Neural progenitor cell (in vitro differentiated cells): ENCODE data around the gene VMP1. TPM values are rescaled to one million over a fixed set of nuclear protein-coding genes. Genes with fewer than 3 reads are reported as not detected.

Experiments
- DNase-seq: peaks from one replicate; pipeline ENCODE4 v3.0.0-alpha.2; 2016; ENCODE audit warnings: low spot score
- H2AFZ ChIP-seq: fragments of 200-600 bp; sonication (generic); replicated peaks from 2 replicates; pipeline ENCODE4 v1.6.1; 2016; ENCODE audit warnings: antibody characterized with exemption
- H3F3A ChIP-seq: fragments of 200-600 bp; sonication (generic); 2 replicates; pipeline ENCODE4 v1.6.1; 2016; ENCODE audit warnings: antibody characterized with exemption, low read depth
- H3K27ac ChIP-seq: fragments of 200-600 bp; sonication (generic); 2 replicates; pipeline ENCODE4 v1.5.1; 2016; ENCODE audit warnings: mild to moderate bottlenecking
- H3K27me3 ChIP-seq: fragments of 200-600 bp; sonication (generic); 2 replicates; pipeline ENCODE4 v1.6.1; 2016; ENCODE audit warnings: mild to moderate bottlenecking, moderate library complexity
- H3K36me3 ChIP-seq: fragments of 200-600 bp; sonication (generic); 2 replicates; pipeline ENCODE4 v1.5.1; 2016
- H3K4me1 ChIP-seq: fragments of 200-600 bp; sonication (generic); 2 replicates; pipeline ENCODE4 v1.6.1; 2016; ENCODE audit warnings: mixed run types
- H3K4me2 ChIP-seq: fragments of 200-600 bp; sonication (generic); 2 replicates; pipeline ENCODE4 v1.6.1; 2016
- H3K4me3 ChIP-seq: fragments of 200-600 bp; sonication (generic); 2 replicates; pipeline ENCODE4 v1.5.1; 2016
- H3K79me2 ChIP-seq: fragments of 200-600 bp; sonication (generic); 2 replicates; pipeline ENCODE4 v1.6.1; 2016; ENCODE audit warnings: low read depth
- H3K9ac ChIP-seq: fragments of 200-600 bp; sonication (generic); 2 replicates; pipeline ENCODE4 v1.6.1; 2016
- H3K9me3 ChIP-seq: fragments of 200-600 bp; sonication (generic); 2 replicates; pipeline ENCODE4 v1.5.1; 2016; ENCODE audit warnings: low read depth
- H4K20me1 ChIP-seq: fragments of 200-600 bp; sonication (generic); 2 replicates; pipeline ENCODE4 v1.6.1; 2016; ENCODE audit warnings: low read depth
- H3K27ac Mint-ChIP-seq: 3 replicates; pipeline ENCODE4 v1.8.0; 2021; ENCODE audit warnings: mixed read lengths
- H3K27me3 Mint-ChIP-seq: 2 replicates; pipeline ENCODE4 v1.8.0; 2022; ENCODE audit warnings: low read depth, mild to moderate bottlenecking, inconsistent platforms, moderate library complexity, mixed read lengths; ENCODE audit not compliant: insufficient read depth
- H3K36me3 Mint-ChIP-seq: 3 replicates; pipeline ENCODE4 v1.8.0; 2021; ENCODE audit warnings: mixed read lengths
- H3K4me1 Mint-ChIP-seq: 3 replicates; pipeline ENCODE4 v1.8.0; 2021; ENCODE audit warnings: mixed read lengths
- H3K4me3 Mint-ChIP-seq: 3 replicates; pipeline ENCODE4 v1.8.0; 2021; ENCODE audit warnings: mild to moderate bottlenecking, moderate library complexity, mixed read lengths
- H3K9me3 Mint-ChIP-seq: 3 replicates; pipeline ENCODE4 v1.8.0; 2020; ENCODE audit warnings: mixed read lengths
- EZH2 ChIP-seq: fragments of 200-600 bp; sonication (generic); IDR thresholded peaks from 2 replicates; pipeline ENCODE4 v1.6.1; 2017; ENCODE audit warnings: antibody characterized with exemption, mild to moderate bottlenecking, moderate library complexity
- EZH2phosphoT487 ChIP-seq: fragments of 200-600 bp; sonication (generic); IDR thresholded peaks from 2 replicates; pipeline ENCODE4 v1.6.1; 2017; ENCODE audit warnings: antibody characterized with exemption
- total RNA-seq: library from RNA; depleted of rRNA; stranded (reverse); fragments of >200 nt; gene quantifications from 2 replicates; pipeline ENCODE4 v1.2.3, GENCODE V29; 2015; ENCODE audit warnings: low replicate concordance
- TF ChIP-seq, protein P1 (sequence below): fragments of 200-600 bp; sonication (generic); IDR thresholded peaks from 2 replicates; pipeline ENCODE4 v1.5.1; 2017; ENCODE audit warnings: antibody characterized with exemption, mild to moderate bottlenecking

Gene VMP1
- total RNA-seq, 1 donor from 2014 or later, result 62.1 TPM

DNA sequence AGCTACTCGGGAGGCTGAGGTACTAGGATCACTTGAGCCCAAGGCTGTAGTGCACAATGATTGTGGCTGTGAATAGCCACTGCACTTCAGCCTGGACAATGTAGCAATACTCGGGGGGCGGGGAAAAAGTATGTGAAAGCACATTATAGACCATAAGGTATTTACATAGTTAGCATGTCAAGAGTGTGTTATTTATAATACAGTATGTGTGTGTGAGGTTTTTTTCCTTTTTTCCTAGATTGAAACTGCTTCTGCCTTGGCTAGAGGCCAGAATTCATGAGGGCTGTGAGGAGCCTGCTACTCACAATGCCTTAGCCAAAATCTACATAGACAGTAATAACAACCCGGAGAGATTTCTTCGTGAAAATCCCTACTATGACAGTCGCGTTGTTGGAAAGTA lies 30.7 kb upstream of the VMP1 start:
- no peak for DNase-seq
- Mint-ChIP-seq H3K36me3 (peaks cover 17% of the 10 kb centered on the region), H3K9me3 (no peaks in the 10 kb centered on the region), H3K4me1 (no peaks in the 10 kb centered on the region), H3K4me3 (no peak overlapping the region), H3K27ac (no peak overlapping the region), H3K27me3 (no peaks in the 10 kb centered on the region)
- TF ChIP-seq EZH2phosphoT487, result no peak
- TF ChIP-seq EZH2, result no peak
- TF ChIP-seq, protein P1, sequence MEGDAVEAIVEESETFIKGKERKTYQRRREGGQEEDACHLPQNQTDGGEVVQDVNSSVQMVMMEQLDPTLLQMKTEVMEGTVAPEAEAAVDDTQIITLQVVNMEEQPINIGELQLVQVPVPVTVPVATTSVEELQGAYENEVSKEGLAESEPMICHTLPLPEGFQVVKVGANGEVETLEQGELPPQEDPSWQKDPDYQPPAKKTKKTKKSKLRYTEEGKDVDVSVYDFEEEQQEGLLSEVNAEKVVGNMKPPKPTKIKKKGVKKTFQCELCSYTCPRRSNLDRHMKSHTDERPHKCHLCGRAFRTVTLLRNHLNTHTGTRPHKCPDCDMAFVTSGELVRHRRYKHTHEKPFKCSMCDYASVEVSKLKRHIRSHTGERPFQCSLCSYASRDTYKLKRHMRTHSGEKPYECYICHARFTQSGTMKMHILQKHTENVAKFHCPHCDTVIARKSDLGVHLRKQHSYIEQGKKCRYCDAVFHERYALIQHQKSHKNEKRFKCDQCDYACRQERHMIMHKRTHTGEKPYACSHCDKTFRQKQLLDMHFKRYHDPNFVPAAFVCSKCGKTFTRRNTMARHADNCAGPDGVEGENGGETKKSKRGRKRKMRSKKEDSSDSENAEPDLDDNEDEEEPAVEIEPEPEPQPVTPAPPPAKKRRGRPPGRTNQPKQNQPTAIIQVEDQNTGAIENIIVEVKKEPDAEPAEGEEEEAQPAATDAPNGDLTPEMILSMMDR, result no peak
- Histone ChIP-seq H3K9me3 (no peaks in the 10 kb centered on the region), H3K4me1 (no peaks in the 10 kb centered on the region), H4K20me1 (no peaks in the 10 kb centered on the region), H3F3A (peaks cover 14% of the 10 kb centered on the region), H3K4me2 (no peak overlapping the region), H3K9ac (no peak overlapping the region), H3K4me3 (no peak overlapping the region), H3K36me3 (peaks cover 18% of the 10 kb centered on the region), H3K27ac (no peak overlapping the region), H2AFZ (no peak overlapping the region), H3K27me3 (no peaks in the 10 kb centered on the region), H3K79me2 (no peaks in the 10 kb centered on the region)

DNA sequence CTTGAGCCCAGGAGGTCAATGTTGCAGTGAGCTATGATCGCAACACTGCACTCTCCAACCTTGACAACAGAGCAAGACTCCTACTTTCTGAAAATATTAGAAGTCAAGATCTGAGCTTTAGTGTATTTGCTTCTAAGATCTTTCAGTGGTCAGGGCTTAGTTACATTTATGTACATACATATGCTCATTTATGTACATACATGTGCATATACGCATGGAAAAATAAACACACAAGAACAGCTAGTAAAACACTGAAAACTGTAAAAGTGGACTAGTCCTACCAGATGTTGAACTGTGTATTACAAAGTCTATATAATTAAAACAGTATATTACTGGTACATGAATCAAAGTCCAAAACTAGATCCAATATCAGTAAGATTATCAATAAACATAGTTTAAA lies 28.5 kb upstream of the VMP1 start:
- Mint-ChIP-seq H3K27ac (no peak overlapping the region), H3K4me3 (no peak overlapping the region), H3K4me1 (no peaks in the 10 kb centered on the region), H3K36me3 (peaks cover 30% of the 10 kb centered on the region), H3K27me3 (no peaks in the 10 kb centered on the region), H3K9me3 (no peaks in the 10 kb centered on the region)
- peaks cover 14% of the 10 kb centered on the region for H3F3A ChIP-seq
- TF ChIP-seq, protein P1, result no peak
- no peak for TF ChIP-seq EZH2
- no peak for TF ChIP-seq EZH2phosphoT487
- H4K20me1 ChIP-seq, result no peaks in the 10 kb centered on the region
- H3K9me3 ChIP-seq, result no peaks in the 10 kb centered on the region
- H3K36me3 ChIP-seq, result peaks cover 21% of the 10 kb centered on the region
- no peak overlapping the region for H3K27ac ChIP-seq
- H3K4me1 ChIP-seq, result no peaks in the 10 kb centered on the region
- no peak overlapping the region for H3K4me2 ChIP-seq
- no peaks in the 10 kb centered on the region for H3K79me2 ChIP-seq
- H3K9ac ChIP-seq, result no peak overlapping the region
- DNase-seq, result no peak
- H3K27me3 ChIP-seq, result no peaks in the 10 kb centered on the region
- H2AFZ ChIP-seq, result no peak overlapping the region
- no peak overlapping the region for H3K4me3 ChIP-seq

DNA sequence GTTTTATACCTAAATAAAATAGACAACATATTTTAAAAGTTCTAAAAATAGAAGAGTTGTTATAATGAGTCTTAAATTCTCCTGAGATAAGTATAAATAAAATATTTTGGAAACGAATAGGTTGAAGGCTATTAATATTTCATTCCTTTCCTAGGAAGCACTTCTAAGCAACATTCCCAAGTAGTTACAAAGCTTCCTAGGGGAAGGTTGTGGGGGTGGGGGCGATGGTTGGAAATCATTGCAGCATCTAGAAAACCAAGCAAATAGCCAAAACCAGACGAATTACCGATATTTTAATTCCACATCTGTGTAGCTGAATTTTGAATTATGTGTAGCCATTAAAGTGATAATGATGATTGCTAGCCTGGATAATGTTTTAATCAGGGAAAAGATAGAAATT lies 27.1 kb upstream of the VMP1 start:
- TF ChIP-seq, protein P1, result no peak
- no peak for TF ChIP-seq EZH2phosphoT487
- no peak for TF ChIP-seq EZH2
- Histone ChIP-seq H4K20me1 (no peaks in the 10 kb centered on the region), H3K36me3 (peaks cover 16% of the 10 kb centered on the region)

DNA sequence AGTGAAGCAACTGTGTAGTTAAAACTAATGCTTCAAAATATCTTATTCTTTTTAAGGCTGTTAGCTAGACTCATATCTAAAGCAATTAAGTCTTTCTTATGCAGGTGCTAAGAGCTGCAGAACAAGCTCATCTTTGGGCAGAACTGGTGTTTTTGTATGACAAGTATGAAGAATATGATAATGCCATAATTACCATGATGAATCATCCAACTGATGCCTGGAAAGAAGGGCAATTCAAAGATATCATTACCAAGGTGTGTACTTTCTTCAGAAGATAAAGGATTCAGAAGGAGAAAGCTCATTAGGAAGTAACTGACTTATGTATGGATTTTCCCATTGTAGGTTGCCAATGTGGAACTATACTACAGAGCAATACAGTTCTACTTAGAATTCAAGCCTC lies 24.2 kb upstream of the VMP1 start:
- H3K4me3 ChIP-seq, result no peak overlapping the region
- Mint-ChIP-seq H3K4me1 (no peaks in the 10 kb centered on the region), H3K4me3 (no peak overlapping the region), H3K36me3 (peaks cover 26% of the 10 kb centered on the region), H3K27ac (no peak overlapping the region), H3K27me3 (peaks cover 2% of the 10 kb centered on the region), H3K9me3 (no peaks in the 10 kb centered on the region)
- H3K9me3 ChIP-seq, result no peaks in the 10 kb centered on the region
- no peaks in the 10 kb centered on the region for H3K27me3 ChIP-seq
- H3K4me1 ChIP-seq, result no peaks in the 10 kb centered on the region
- TF ChIP-seq, protein P1, result no peak
- TF ChIP-seq EZH2, result no peak
- H4K20me1 ChIP-seq, result peaks cover 6% of the 10 kb centered on the region
- H3F3A ChIP-seq, result peaks cover 20% of the 10 kb centered on the region
- no peak overlapping the region for H3K9ac ChIP-seq
- H3K27ac ChIP-seq, result no peak overlapping the region
- peaks cover 20% of the 10 kb centered on the region for H3K36me3 ChIP-seq
- H3K4me2 ChIP-seq, result no peak overlapping the region
- no peak for DNase-seq
- H3K79me2 ChIP-seq, result peaks cover 2% of the 10 kb centered on the region
- no peak overlapping the region for H2AFZ ChIP-seq

More for the DNA sequence above, 27.1 kb upstream of the VMP1 start:
- H3K4me1 ChIP-seq, result no peaks in the 10 kb centered on the region
- peaks cover 30% of the 10 kb centered on the region for H3K36me3 Mint-ChIP-seq
- H3K4me3 ChIP-seq, result no peak overlapping the region
- no peak overlapping the region for H2AFZ ChIP-seq
- no peaks in the 10 kb centered on the region for H3K27me3 ChIP-seq
- no peaks in the 10 kb centered on the region for H3K9me3 Mint-ChIP-seq
- peaks cover 16% of the 10 kb centered on the region for H3F3A ChIP-seq
- no peaks in the 10 kb centered on the region for H3K79me2 ChIP-seq
- H3K27me3 Mint-ChIP-seq, result peaks cover 2% of the 10 kb centered on the region
- no peaks in the 10 kb centered on the region for H3K4me1 Mint-ChIP-seq
- no peak overlapping the region for H3K27ac Mint-ChIP-seq
- no peak for DNase-seq
- no peak overlapping the region for H3K9ac ChIP-seq
- no peaks in the 10 kb centered on the region for H3K9me3 ChIP-seq
- H3K27ac ChIP-seq, result no peak overlapping the region
- H3K4me2 ChIP-seq, result no peak overlapping the region
- no peak overlapping the region for H3K4me3 Mint-ChIP-seq
